H1 (cell line): Measurements from ENCODE around the gene NOB1. TPM values are rescaled to one million over a fixed set of nuclear protein-coding genes. Genes with fewer than 3 reads are reported as not detected.
"Not testable (repeated sequence)": the region's sequence is repeated elsewhere in the genome, so short reads cannot be mapped to it uniquely, and the experiment has no call there.

ENCODE experiments used
- CTCF ChIA-PET: fragments of 300-600 bp; sonication (Branson Sonifier 250); formaldehyde crosslinking; loops from one replicate; lab custom pipeline; 2021; ENCODE audit not compliant: partially characterized antibody; lab: Charles Lee
- POLR2A ChIA-PET: fragments of 300-600 bp; sonication (Branson Sonifier 250); formaldehyde crosslinking; loops from one replicate; lab custom pipeline; 2021; ENCODE audit warnings: inconsistent platforms; ENCODE audit not compliant: partially characterized antibody; lab: Charles Lee
- DNase-seq, 2 experiments: peaks; one replicate each; pipeline versions ENCODE4 v3.0.0 to v3.0.0-alpha.2; 2010 to 2022; ENCODE audit warnings: low spot score in 2 of 2, low read depth in 1 of 2, mixed read lengths in 1 of 2
- FAIRE-seq: peaks from 2 replicates; lab custom pipeline; 2011; peaks lifted over from hg19 to GRCh38; lab: Jason Lieb, UNC
- H2AFZ ChIP-seq: 2 replicates; pipeline ENCODE4 v1.8.1; 2012; ENCODE audit warnings: low read length, inconsistent platforms
- H2AK5ac ChIP-seq: 2 replicates; pipeline ENCODE4 v1.6.1; 2013; ENCODE audit warnings: low read depth, low read length
- H2BK120ac ChIP-seq: replicated peaks from 2 replicates; pipeline ENCODE3; 2013; ENCODE audit warnings: low read depth, low read length, inconsistent platforms
- H2BK12ac ChIP-seq: 2 replicates; pipeline ENCODE4 v1.6.1; 2013; ENCODE audit warnings: low read depth, low read length
- H2BK15ac ChIP-seq: 2 replicates; pipeline ENCODE4 v1.6.1; 2013; ENCODE audit warnings: low read length
- H2BK20ac ChIP-seq: 2 replicates; pipeline ENCODE4 v1.6.1; 2013; ENCODE audit warnings: low read length
- H2BK5ac ChIP-seq: 2 replicates; pipeline ENCODE4 v1.6.1; 2013; ENCODE audit warnings: low read depth, low read length
- H3K14ac ChIP-seq: 2 replicates; pipeline ENCODE4 v1.6.1; 2013; ENCODE audit warnings: inconsistent platforms; ENCODE audit not compliant: insufficient read length
- H3K18ac ChIP-seq: 2 replicates; pipeline ENCODE4 v1.6.1; 2013; ENCODE audit warnings: low read length; ENCODE audit errors: extremely low read depth
- H3K23ac ChIP-seq: 2 replicates; pipeline ENCODE4 v1.6.1; 2013; ENCODE audit warnings: inconsistent platforms; ENCODE audit not compliant: insufficient read length
- H3K23me2 ChIP-seq: 2 replicates; pipeline ENCODE4 v1.6.1; 2013; ENCODE audit warnings: low read depth, low read length
- H3K27ac ChIP-seq: 2 replicates; pipeline ENCODE4 v1.6.1; 2011; ENCODE audit warnings: low read depth, low read length, inconsistent platforms
- H3K27me3 ChIP-seq, 4 experiments: replicated peaks in 1 of 4; 1 replicate in 1 of 4; 2 replicates in 3 of 4; pipeline versions ENCODE4 v1.6.1 to v1.8.1; 2011 to 2013; ENCODE audit warnings: low read length in 3 of 4, mild to moderate bottlenecking in 3 of 4, inconsistent platforms in 2 of 4, mixed read lengths in 2 of 4, moderate library complexity in 1 of 4; ENCODE audit not compliant: control insufficient read depth in 3 of 4, insufficient read depth in 3 of 4; ENCODE audit errors: extremely low read depth in 1 of 4
- H3K36me3 ChIP-seq, 4 experiments: 2 replicates each; pipeline versions ENCODE4 v1.6.1 to v1.8.1; 2011 to 2013; ENCODE audit warnings: mild to moderate bottlenecking in 4 of 4, low read length in 3 of 4, moderate library complexity in 2 of 4, control low read depth in 1 of 4, inconsistent platforms in 1 of 4; ENCODE audit not compliant: insufficient read depth in 4 of 4, control insufficient read depth in 2 of 4
- H3K4ac ChIP-seq: replicated peaks from 2 replicates; pipeline ENCODE3; 2013; ENCODE audit warnings: low read length, low read depth, mixed read lengths, inconsistent platforms; ENCODE audit not compliant: insufficient read length
- H3K4me1 ChIP-seq, 4 experiments: replicated peaks in 1 of 4; 1 replicate in 1 of 4; 2 replicates in 3 of 4; pipeline versions ENCODE4 v1.6.1 to v1.8.1; 2011 to 2013; ENCODE audit warnings: low read length in 3 of 4, inconsistent platforms in 2 of 4, mixed read lengths in 1 of 4; ENCODE audit not compliant: insufficient read depth in 4 of 4, control insufficient read depth in 3 of 4
- H3K4me2 ChIP-seq, 2 experiments: 2 replicates each; pipeline versions ENCODE4 v1.6.1 to v1.8.1; 2011 to 2013; ENCODE audit warnings: low read depth in 2 of 2, low read length in 2 of 2, control low read depth in 1 of 2, inconsistent platforms in 1 of 2, mild to moderate bottlenecking in 1 of 2; ENCODE audit not compliant: insufficient read depth in 1 of 2
- H3K4me3 ChIP-seq, 4 experiments: fragments of 200-600, 300-600 bp in 1 of 4; sonication (generic), shearing (Covaris generic), sonication (Bioruptor Twin) in 1 of 4; 2 replicates each; pipeline versions ENCODE4 v1.5.1 to v1.8.1; 2011 to 2016; ENCODE audit warnings: low read length in 4 of 4, low read depth in 3 of 4, control low read depth in 2 of 4, inconsistent platforms in 2 of 4, mild to moderate bottlenecking in 2 of 4, mixed read lengths in 1 of 4, moderate library complexity in 1 of 4; ENCODE audit not compliant: insufficient read depth in 2 of 4; ENCODE audit errors: extremely low read depth in 1 of 4
- H3K56ac ChIP-seq: replicated peaks from 2 replicates; pipeline ENCODE3; 2013; ENCODE audit warnings: low read depth, mild to moderate bottlenecking, mixed read lengths, low read length, inconsistent platforms; ENCODE audit not compliant: insufficient read length
- H3K79me1 ChIP-seq: 2 replicates; pipeline ENCODE4 v1.6.1; 2013; ENCODE audit warnings: low read depth, low read length, control low read depth
- H3K79me2 ChIP-seq, 2 experiments: 2 replicates each; pipeline versions ENCODE4 v1.6.1 to v1.8.1; 2012 to 2013; ENCODE audit warnings: low read length in 2 of 2, mild to moderate bottlenecking in 2 of 2, inconsistent platforms in 1 of 2; ENCODE audit not compliant: insufficient read depth in 2 of 2, control insufficient read depth in 1 of 2
- H3K9ac ChIP-seq, 4 experiments: replicated peaks in 1 of 4; 1 replicate in 1 of 4; 2 replicates in 3 of 4; pipeline versions ENCODE4 v1.6.1 to v1.8.1; 2011 to 2013; ENCODE audit warnings: low read depth in 3 of 4, low read length in 3 of 4, control low read depth in 2 of 4, mild to moderate bottlenecking in 2 of 4, moderate library complexity in 2 of 4, inconsistent platforms in 1 of 4; ENCODE audit errors: extremely low read depth in 1 of 4
- H3K9me3 ChIP-seq, 2 experiments: 2 replicates each; pipeline versions ENCODE4 v1.6.1 to v1.8.1; 2012 to 2013; ENCODE audit warnings: mild to moderate bottlenecking in 2 of 2, moderate library complexity in 2 of 2, control low read depth in 1 of 2, inconsistent platforms in 1 of 2, low read depth in 1 of 2, low read length in 1 of 2, mixed read lengths in 1 of 2; ENCODE audit not compliant: insufficient read depth in 2 of 2
- H4K20me1 ChIP-seq, 2 experiments: replicated peaks in 1 of 2; 2 replicates each; pipeline versions ENCODE3 to v1.8.1; 2011 to 2013; ENCODE audit warnings: inconsistent platforms in 2 of 2, low read length in 2 of 2, mild to moderate bottlenecking in 1 of 2; ENCODE audit not compliant: insufficient read depth in 2 of 2, control insufficient read depth in 1 of 2
- H4K5ac ChIP-seq: 2 replicates; pipeline ENCODE4 v1.6.1; 2013; ENCODE audit warnings: low read length, low read depth, mixed read lengths, inconsistent platforms; ENCODE audit not compliant: insufficient read length
- H4K8ac ChIP-seq: 2 replicates; pipeline ENCODE4 v1.8.0; 2013; ENCODE audit warnings: mild to moderate bottlenecking, moderate library complexity, low read length, inconsistent platforms; ENCODE audit not compliant: insufficient read depth; ENCODE audit errors: extremely low read depth
- H4K91ac ChIP-seq: replicated peaks from 2 replicates; pipeline ENCODE3; 2013; ENCODE audit warnings: low read length, mixed read lengths, inconsistent platforms; ENCODE audit not compliant: insufficient read length
- WGBS, 2 experiments: shearing (Covaris generic) in 1 of 2; methylation state at CpG; one replicate each; pipeline versions ENCODE4 v1.1.6 to v1.1.7; 2013 to 2015; ENCODE audit warnings: low lambda C conversion rate in 2 of 2, mixed read lengths in 2 of 2, inconsistent platforms in 1 of 2, low coverage in 1 of 2, missing lambda C conversion rate in 1 of 2; ENCODE audit not compliant: insufficient replicate concordance in 2 of 2, insufficient coverage in 1 of 2, insufficient read length in 1 of 2; ENCODE audit errors: extremely low coverage in 1 of 2, missing lambda C conversion rate in 1 of 2; 5-methylcytosine and 5-hydroxymethylcytosine counted together
- polyA plus RNA-seq, 7 experiments: library from polyadenylated mRNA; depleted of rRNA in 3 of 7; stranded (reverse) in 5 of 7; unstranded in 2 of 7; fragments of >200 nt in 5 of 7; fragments of 200-250 nt in 2 of 7; gene quantifications; 1 replicate in 5 of 7; 2 replicates in 1 of 7; 4 replicates in 1 of 7; pipeline versions ENCODE4 v1.2.1 to v1.2.3, GENCODE V29; 2011 to 2013; ENCODE audit warnings: missing spikeins in 2 of 7, mixed read lengths in 2 of 7
- total RNA-seq: library from RNA; stranded (reverse); fragmentation: NEBNext Ultra II Directional; extraction: Animal tissue kit (Norgen Biotek cat#: 25700); gene quantifications from 2 replicates; pipeline ENCODE4 v1.2.1, GENCODE V29; 2021

NOB1 gene
- total and polyA plus RNA-seq, 2 of the 8 experiments (the other 6 are each of a cell fraction or from before 2014, with no cell fraction given) = 88.2 to 108 TPM

- H2BK5ac ChIP-seq, H3K27me3 ChIP-seq, H2BK15ac ChIP-seq, H3K4ac ChIP-seq, FAIRE-seq, H3K79me1 ChIP-seq, DNase-seq, H4K5ac ChIP-seq, H3K4me3 ChIP-seq, H3K27ac ChIP-seq, H2BK120ac ChIP-seq, H3K9ac ChIP-seq, H3K9me3 ChIP-seq, H3K23ac ChIP-seq, H3K23me2 ChIP-seq, H4K8ac ChIP-seq, H3K36me3 ChIP-seq, H3K79me2 ChIP-seq, H3K18ac ChIP-seq, H3K4me2 ChIP-seq, H2BK12ac ChIP-seq, H3K56ac ChIP-seq, H2AFZ ChIP-seq, H2BK20ac ChIP-seq, H2AK5ac ChIP-seq, H4K20me1 ChIP-seq, H3K14ac ChIP-seq, H3K4me1 ChIP-seq, H4K91ac ChIP-seq: not testable (repeated sequence)
- CTCF ChIA-PET = interaction anchor here (0.7 to 1.1 kb wide), 4 partner anchors 11 to 24 kb away, joined by 3 read pairs; partner anchors contain the start of gene NOB1
- POLR2A ChIA-PET = interaction anchor here (3.1 to 9.9 kb wide), 2 partner anchors 10 to 22 kb away, joined by 16 to 83 read pairs; partner anchors contain the start of gene NOB1
- WGBS, 2 experiments = 75% methylated on average over 5 of the region's 5 CpGs; no CpG with 5 or more reads in 1 of the 2 experiments
Measured at GRCh38 chr16:69731280-69731679, 23.4 kb downstream of the NOB1 start.

- H3K4me1 ChIP-seq, H4K8ac ChIP-seq, H3K9ac ChIP-seq, H2BK5ac ChIP-seq, H2BK120ac ChIP-seq, H4K5ac ChIP-seq, H3K27me3 ChIP-seq, H3K79me1 ChIP-seq, H3K14ac ChIP-seq, H3K4ac ChIP-seq, H2BK20ac ChIP-seq, DNase-seq, H4K20me1 ChIP-seq, H3K23ac ChIP-seq, H3K18ac ChIP-seq, H3K4me2 ChIP-seq, H2AFZ ChIP-seq, H2BK15ac ChIP-seq, H2AK5ac ChIP-seq, H3K56ac ChIP-seq, H3K9me3 ChIP-seq, FAIRE-seq, H3K4me3 ChIP-seq, H3K27ac ChIP-seq, H3K36me3 ChIP-seq, H3K79me2 ChIP-seq, H4K91ac ChIP-seq, H3K23me2 ChIP-seq, H2BK12ac ChIP-seq: not testable (repeated sequence)
- POLR2A ChIA-PET = interaction anchor here (0.6 to 9.9 kb wide), 4 partner anchors 11 to 34 kb away, joined by 4 to 83 read pairs (median 34); partner anchors contain the start of gene NOB1
- 80% methylated on average over 4 of the region's 4 CpGs; no CpG with 5 or more reads in 1 of the 2 experiments for WGBS, 2 experiments
- CTCF ChIA-PET = interaction anchor here (1.0 to 13.1 kb wide), 4 partner anchors 14 to 26 kb away, joined by 3 to 88 read pairs (median 10); partner anchors contain the start of gene NOB1
Measured at GRCh38 chr16:69729030-69729429, 25.7 kb downstream of the NOB1 start.
